ENCODE measurements around the gene RNU6-7.

RNU6-7 gene

DNA sequence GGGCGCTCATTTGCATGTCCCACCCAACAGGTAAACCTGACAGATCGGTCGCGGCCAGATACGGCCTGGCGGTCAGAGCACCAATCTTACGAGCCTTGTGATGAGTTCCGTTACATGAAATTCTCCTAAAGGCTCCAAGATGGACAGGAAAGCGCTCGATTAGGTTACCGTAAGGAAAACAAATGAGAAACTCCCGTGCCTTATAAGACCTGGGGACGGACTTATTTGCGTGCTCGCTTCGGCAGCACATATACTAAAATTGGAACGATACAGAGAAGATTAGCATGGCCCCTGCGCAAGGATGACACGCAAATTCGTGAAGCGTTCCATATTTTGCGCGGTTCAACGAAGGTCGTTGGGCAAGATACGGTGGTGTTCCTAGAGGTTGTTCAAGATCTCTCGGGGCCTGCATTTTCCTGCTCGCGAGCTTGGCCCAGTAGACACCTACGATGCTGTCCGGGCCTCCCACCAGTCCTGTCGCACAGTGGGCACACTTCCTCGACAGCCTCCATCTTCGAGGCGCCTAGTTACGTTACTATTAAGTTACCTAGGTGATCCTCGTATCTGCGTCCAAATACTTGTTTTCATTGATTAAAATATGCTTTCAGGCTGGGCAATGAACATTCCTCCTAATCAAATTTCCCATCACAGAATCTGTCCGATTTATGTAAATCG lies at the start of gene RNU6-7:
Gene RNU6-7, plus strand, starts transcription at position 230 of the 675 bp plus-strand sequence.
- peak; percentile 55 to 75 for DNase-seq

DNA sequence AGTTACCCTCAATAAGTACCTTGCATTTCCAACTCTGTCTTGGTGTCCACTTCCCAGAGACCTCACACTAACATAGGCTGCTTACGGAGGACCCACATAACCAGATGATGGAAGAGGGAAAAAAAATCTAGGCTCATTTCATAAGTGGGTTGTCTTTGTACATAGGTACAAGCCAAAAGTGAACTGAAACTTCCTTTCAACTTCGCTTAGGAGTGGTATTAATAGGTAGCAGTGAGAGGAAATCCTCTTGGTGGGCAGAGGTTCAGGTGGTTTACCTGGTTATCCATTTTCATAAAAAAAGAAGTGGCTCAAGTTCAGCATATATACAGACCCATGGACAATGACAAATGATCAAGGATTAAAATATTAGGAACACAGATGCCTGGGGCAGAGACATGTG lies 35.8 kb upstream of the RNU6-7 start:
- no peak for DNase-seq

- no peak for DNase-seq
Observed at GRCh38 chr14:32166924-32167323, 34.9 kb upstream of the RNU6-7 start.

GRCh38 chr14:32167907-32168306 lies 33.9 kb upstream of the RNU6-7 start:
- no peak for DNase-seq

GRCh38 chr14:32169191-32169590 lies 32.7 kb upstream of the RNU6-7 start:
- DNase-seq: no peak

GRCh38 chr14:32171469-32171868 lies 30.4 kb upstream of the RNU6-7 start:
- no peak for DNase-seq

- DNase-seq: no peak
Observed at GRCh38 chr14:32183151-32184058, 18.4 kb upstream of the RNU6-7 start.

- no peak for DNase-seq
Observed at GRCh38 chr14:32185097-32185496, 16.7 kb upstream of the RNU6-7 start.

GRCh38 chr14:32186248-32186647 lies 15.6 kb upstream of the RNU6-7 start:
- no peak for DNase-seq

- no peak for DNase-seq
Observed at GRCh38 chr14:32189811-32190210, 12.0 kb upstream of the RNU6-7 start.

- no peak for DNase-seq
Observed at GRCh38 chr14:32190673-32191072, 11.2 kb upstream of the RNU6-7 start.

GRCh38 chr14:32192712-32193373 lies 9.0 kb upstream of the RNU6-7 start:
- no peak for DNase-seq

- DNase-seq: no peak
Observed at GRCh38 chr14:32193532-32193931, 8.3 kb upstream of the RNU6-7 start.

GRCh38 chr14:32195636-32196035 lies 6.2 kb upstream of the RNU6-7 start:
- no peak for DNase-seq

DNA sequence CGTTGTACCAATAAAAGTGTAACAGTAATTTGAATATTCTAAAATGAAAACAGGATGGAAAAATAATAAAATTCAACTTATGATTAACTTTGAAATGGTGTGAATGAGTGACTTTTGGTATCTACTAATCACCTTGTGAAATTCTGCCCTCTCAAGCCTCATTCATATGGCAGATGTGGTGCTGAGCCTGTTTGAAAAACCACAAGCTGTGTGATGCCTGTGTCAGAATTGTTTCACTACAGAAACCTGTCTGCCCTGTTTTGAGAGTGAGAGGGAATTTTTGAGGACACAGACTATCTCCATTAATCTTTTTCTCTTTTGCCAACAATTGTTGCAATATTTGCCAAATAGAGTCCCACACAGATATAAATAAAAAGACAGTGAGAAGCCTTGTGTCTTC lies 3.9 kb upstream of the RNU6-7 start:
- DNase-seq: no peak

DNA sequence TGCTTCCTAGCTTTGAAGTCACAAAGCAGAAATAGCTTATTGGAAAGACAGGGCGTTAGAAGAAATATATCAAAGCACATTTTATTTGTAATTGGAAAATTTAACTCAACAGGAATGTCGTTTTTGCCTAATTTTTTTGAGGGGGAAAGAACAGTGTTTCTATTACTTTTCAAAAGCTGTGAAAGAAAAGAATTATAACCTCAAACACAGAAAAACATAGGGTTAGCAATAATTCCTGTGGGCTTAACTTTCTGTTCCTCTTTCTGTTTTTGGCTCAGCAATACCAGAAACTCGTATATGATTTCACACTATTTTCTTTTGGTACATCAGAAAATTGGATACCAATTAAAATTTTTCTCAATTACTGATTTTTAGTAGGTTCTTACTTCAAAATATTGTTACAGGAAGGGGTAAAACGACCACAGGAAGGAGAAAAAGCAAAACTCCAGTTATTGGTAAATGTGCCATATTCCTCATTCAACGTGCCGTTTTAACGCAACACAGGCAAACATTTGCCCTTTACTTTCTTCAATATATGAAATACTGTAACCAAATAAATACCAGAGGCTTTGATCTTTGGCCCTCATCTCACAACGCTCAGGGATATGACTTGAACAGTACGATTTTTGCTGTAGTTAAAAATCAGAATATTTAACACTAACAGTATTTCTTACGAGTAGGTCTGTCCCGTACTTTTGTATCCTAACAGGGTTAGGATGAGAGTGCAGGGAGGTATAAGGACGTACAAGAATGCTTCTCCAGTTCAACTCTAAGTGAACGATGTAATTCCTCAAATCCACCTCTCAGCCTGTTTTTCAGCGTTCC lies 1.3 kb upstream of the RNU6-7 start:
- no peak for DNase-seq

- DNase-seq: peak; percentile 88
Observed at GRCh38 chr14:32201193-32201815, 541 bp upstream of the RNU6-7 start.

DNA sequence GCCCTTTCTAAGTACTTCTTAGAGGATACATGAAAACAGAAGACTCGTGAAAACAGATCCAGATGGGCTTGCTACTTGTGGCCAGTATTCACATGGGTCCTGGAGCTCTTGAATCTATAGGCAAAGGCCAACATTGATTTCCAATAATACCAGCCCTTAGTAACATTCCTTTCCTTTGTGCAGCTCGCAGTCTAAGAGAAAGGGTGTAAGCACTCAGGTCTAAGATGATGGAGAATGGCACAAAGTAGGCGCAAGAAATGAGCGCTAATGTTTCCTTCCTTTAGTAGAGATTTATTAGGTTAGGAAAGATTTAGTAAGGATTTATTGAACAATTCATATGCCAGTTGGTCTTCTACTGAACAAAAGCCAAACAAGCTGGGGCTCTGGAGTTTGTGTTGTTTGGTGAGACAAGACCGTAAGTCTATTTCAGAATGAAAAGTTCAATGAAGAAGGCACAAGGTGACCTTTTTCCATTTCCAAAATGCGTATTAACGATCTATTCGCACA lies 699 bp downstream of the RNU6-7 start:
- peak in 1 of 2 experiments; percentile 65 for DNase-seq

GRCh38 chr14:32202998-32203882 lies 1.4 kb downstream of the RNU6-7 start, which contains the start of gene RNU6-8:
TSS of gene RNU6-8 (minus strand) at chr14:32203269.
- DNase-seq: peak; percentile 92 to 93

GRCh38 chr14:32203928-32204357 lies 2.1 kb downstream of the RNU6-7 start:
- peak; percentile 18 to 65 for DNase-seq

GRCh38 chr14:32205554-32205953 lies 3.7 kb downstream of the RNU6-7 start:
- DNase-seq: no peak
